MM.1S (cell line): ENCODE data around the gene ZNF487.
A peak's percentile ranks its signal among the peaks of the same experiment; 100 is the strongest.

Experiments used
- DNase-seq: peaks from one replicate; pipeline ENCODE4 v3.0.0-alpha.2; 2015
- H2AFZ ChIP-seq: fragments of 300-600 bp; sonication (generic); 2 replicates; pipeline ENCODE4 v1.6.0; 2016; ENCODE audit warnings: antibody characterized with exemption, low read length
- H3F3A ChIP-seq: fragments of 300-600 bp; sonication (generic); 2 replicates; pipeline ENCODE4 v1.6.1; 2016; ENCODE audit warnings: mild to moderate bottlenecking, antibody characterized with exemption, low read length, moderate library complexity, mixed read lengths; ENCODE audit not compliant: insufficient read depth
- H3K27ac ChIP-seq: fragments of 300-600 bp; sonication (generic); 2 replicates; pipeline ENCODE4 v1.5.1; 2016; ENCODE audit warnings: mild to moderate bottlenecking, low read length
- H3K27me3 ChIP-seq: fragments of 300-600 bp; sonication (generic); replicated peaks from 2 replicates; pipeline ENCODE4 v1.6.0; 2016; ENCODE audit warnings: low read length; ENCODE audit not compliant: insufficient read depth
- H3K36me3 ChIP-seq: fragments of 300-600 bp; sonication (generic); replicated peaks from 2 replicates; pipeline ENCODE4 v1.6.1; 2016; ENCODE audit warnings: mild to moderate bottlenecking, low read length, mixed read lengths; ENCODE audit not compliant: insufficient read depth
- H3K4me1 ChIP-seq: fragments of 300-600 bp; sonication (generic); 2 replicates; pipeline ENCODE4 v1.6.1; 2016; ENCODE audit warnings: low read length, mixed read lengths
- H3K4me2 ChIP-seq: fragments of 300-600 bp; sonication (generic); 2 replicates; pipeline ENCODE4 v1.6.0; 2016; ENCODE audit warnings: low read depth, low read length
- H3K4me3 ChIP-seq: fragments of 300-600 bp; sonication (generic); 2 replicates; pipeline ENCODE4 v1.5.1; 2016; ENCODE audit warnings: low read length, mixed read lengths
- H3K79me2 ChIP-seq: fragments of 300-600 bp; sonication (generic); 2 replicates; pipeline ENCODE4 v1.6.1; 2016; ENCODE audit warnings: mixed run types, low read length, mixed read lengths
- H3K9ac ChIP-seq: fragments of 300-600 bp; sonication (generic); 2 replicates; pipeline ENCODE4 v1.6.1; 2016; ENCODE audit warnings: low read length, mixed read lengths
- H3K9me2 ChIP-seq: fragments of 300-600 bp; sonication (generic); replicated peaks from 2 replicates; pipeline ENCODE4 v1.6.1; 2016; ENCODE audit warnings: mild to moderate bottlenecking, low read length, mixed read lengths; ENCODE audit not compliant: insufficient read depth
- H3K9me3 ChIP-seq: fragments of 300-600 bp; sonication (generic); replicated peaks from 2 replicates; pipeline ENCODE4 v1.6.1; 2016; ENCODE audit warnings: mild to moderate bottlenecking, low read length, mixed read lengths; ENCODE audit not compliant: insufficient read depth
- H4K20me1 ChIP-seq: fragments of 300-600 bp; sonication (generic); 2 replicates; pipeline ENCODE4 v1.6.1; 2016; ENCODE audit warnings: mild to moderate bottlenecking, low read length, moderate library complexity, mixed read lengths; ENCODE audit not compliant: insufficient read depth
- CTCF ChIP-seq: fragments of 300-600 bp; sonication (generic); IDR thresholded peaks from 2 replicates; pipeline ENCODE4 v1.5.1; 2016; ENCODE audit warnings: antibody characterized with exemption, low read length, mixed read lengths
- EZH2 ChIP-seq: fragments of 300-600 bp; sonication (generic); optimal IDR thresholded peaks from 2 replicates; pipeline ENCODE3; 2017; ENCODE audit warnings: low read depth, mild to moderate bottlenecking, antibody characterized with exemption, low read length, mixed read lengths
- EZH2phosphoT487 ChIP-seq: fragments of 300-600 bp; sonication (generic); IDR thresholded peaks from 2 replicates; pipeline ENCODE4 v1.6.1; 2018; ENCODE audit warnings: antibody characterized with exemption, low read length

The ZNF487 gene

DNA sequence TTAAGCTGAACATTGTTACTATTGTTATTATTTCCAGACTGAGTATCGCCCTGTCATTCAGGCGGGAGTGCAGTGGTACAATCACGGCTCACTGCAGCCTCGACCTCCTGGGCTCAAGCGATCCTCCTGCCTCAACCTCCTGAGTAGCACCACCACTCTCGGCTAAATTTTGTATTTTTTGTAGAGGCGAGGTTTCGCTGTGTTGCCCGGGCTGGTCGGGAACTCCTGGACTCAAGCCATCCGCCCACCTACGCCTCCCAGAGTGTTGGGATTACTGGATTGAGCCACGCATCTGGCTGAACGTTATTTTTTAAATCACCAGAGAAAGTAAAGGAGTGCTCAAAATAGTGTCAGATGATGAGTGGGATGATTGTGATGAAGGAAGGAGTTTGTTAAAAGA is 26.6 kb upstream of the ZNF487 start:
- Histone ChIP-seq H3K79me2 (peaks cover 35% of the 10 kb centered on the region), H2AFZ (no peak overlapping the region), H3K36me3 (no peaks in the 10 kb centered on the region), H3K4me2 (peak overlapping the region; percentile 92; the same call in 1 of the 2 replicates), H3K27me3 (no peaks in the 10 kb centered on the region), H3F3A (peaks cover 33% of the 10 kb centered on the region), H3K9ac (peak overlapping the region; percentile 100; the same call in 1 of the 2 replicates), H3K27ac (no peak overlapping the region), H3K9me3 (no peaks in the 10 kb centered on the region), H3K4me3 (no peak overlapping the region), H3K4me1 (no peaks in the 10 kb centered on the region), H4K20me1 (no peaks in the 10 kb centered on the region), H3K9me2 (no peaks in the 10 kb centered on the region)
- TF ChIP-seq EZH2phosphoT487: no peak
- no peak for TF ChIP-seq EZH2
- no peak for TF ChIP-seq CTCF
- DNase-seq: no peak

GRCh38 chr10:43411536-43411935 is 25.4 kb upstream of the ZNF487 start:
- Histone ChIP-seq H3K36me3 (no peaks in the 10 kb centered on the region), H4K20me1 (no peaks in the 10 kb centered on the region), H3K9me2 (no peaks in the 10 kb centered on the region), H3K4me3 (no peak overlapping the region), H3K9me3 (no peaks in the 10 kb centered on the region), H3K79me2 (peaks cover 23% of the 10 kb centered on the region), H2AFZ (no peak overlapping the region), H3K4me1 (no peaks in the 10 kb centered on the region), H3K4me2 (no peak overlapping the region), H3K9ac (no peak overlapping the region), H3K27ac (no peak overlapping the region), H3K27me3 (no peaks in the 10 kb centered on the region), H3F3A (peaks cover 22% of the 10 kb centered on the region)
- DNase-seq: no peak
- TF ChIP-seq CTCF (no peak), EZH2 (no peak), EZH2phosphoT487 (no peak)

DNA sequence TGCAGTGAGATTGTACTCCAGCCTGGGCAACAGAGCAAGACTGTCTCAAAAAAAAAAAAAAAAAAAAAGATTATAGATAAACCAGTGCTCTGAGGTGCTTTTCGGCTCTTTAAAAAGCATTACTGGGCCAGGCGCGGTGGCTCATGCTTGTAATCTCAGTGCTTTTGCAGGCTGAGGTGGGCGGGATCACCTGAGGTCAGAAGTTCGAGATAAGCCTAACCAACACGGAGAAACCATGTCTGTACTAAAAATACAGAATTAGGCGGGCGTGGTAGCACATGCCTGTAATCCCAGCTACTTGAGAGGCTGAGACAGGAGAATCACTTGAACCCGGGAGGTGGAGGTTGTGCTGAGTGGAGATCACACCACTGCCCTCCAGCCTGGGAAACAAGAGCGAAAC is 21.4 kb upstream of the ZNF487 start:
- Histone ChIP-seq H2AFZ (no peak overlapping the region), H3F3A (peaks cover 11% of the 10 kb centered on the region), H3K9me3 (no peaks in the 10 kb centered on the region), H3K9me2 (no peaks in the 10 kb centered on the region), H3K4me2 (no peak overlapping the region), H3K27me3 (no peaks in the 10 kb centered on the region), H3K36me3 (no peaks in the 10 kb centered on the region), H3K9ac (no peak overlapping the region), H3K27ac (no peak overlapping the region), H3K79me2 (no peaks in the 10 kb centered on the region), H3K4me1 (peaks cover 16% of the 10 kb centered on the region), H3K4me3 (no peak overlapping the region), H4K20me1 (no peaks in the 10 kb centered on the region)
- TF ChIP-seq EZH2phosphoT487 (no peak), EZH2 (no peak), CTCF (no peak)
- no peak for DNase-seq
